Mammary epithelial cell (primary cell): ENCODE results near the gene KIRREL3.

ENCODE experiments used
- CTCF ChIP-seq, 2 donors: IDR thresholded peaks in 1 of 2; conservative IDR thresholded peaks in 1 of 2; 2 replicates each; pipeline ENCODE4 v1.5.1; 2011 to 2012; ENCODE audit warnings: inconsistent platforms in 2 of 2, low read length in 2 of 2, mild to moderate bottlenecking in 2 of 2, control low read depth in 1 of 2, low read depth in 1 of 2; ENCODE audit not compliant: insufficient read depth in 1 of 2; ENCODE audit errors: extremely low read depth in 1 of 2
- EZH2 ChIP-seq: IDR thresholded peaks from 2 replicates; pipeline ENCODE4 v1.6.1; 2012; ENCODE audit warnings: low read length, inconsistent platforms, borderline replicate concordance

- TF ChIP-seq CTCF (conservative IDR thresholded peaks at IDR 0.05 in 1 of 2, IDR thresholded peaks at IDR 0.05 in 1 of 2; ENCODE audit: extremely low read depth in 1 of 2, insufficient read depth in 1 of 2, low read depth in 1 of 2, low read length in 2 of 2) (no peak), EZH2 (no peak)
These were observed 579.8 kb downstream of the KIRREL3 start for GRCh38 chr11:126420698-126421256.
